ENCODE measurements around the gene ATF7. TPM values are rescaled to one million over a fixed set of nuclear protein-coding genes. Genes with fewer than 3 reads are reported as not detected.

Gene ATF7
- total and polyA plus RNA-seq, 9 of the 15 experiments (the other 6 are each of a cell fraction or from before 2014, with no cell fraction given): 10.6 to 30.4 (median 20.7) TPM

DNA sequence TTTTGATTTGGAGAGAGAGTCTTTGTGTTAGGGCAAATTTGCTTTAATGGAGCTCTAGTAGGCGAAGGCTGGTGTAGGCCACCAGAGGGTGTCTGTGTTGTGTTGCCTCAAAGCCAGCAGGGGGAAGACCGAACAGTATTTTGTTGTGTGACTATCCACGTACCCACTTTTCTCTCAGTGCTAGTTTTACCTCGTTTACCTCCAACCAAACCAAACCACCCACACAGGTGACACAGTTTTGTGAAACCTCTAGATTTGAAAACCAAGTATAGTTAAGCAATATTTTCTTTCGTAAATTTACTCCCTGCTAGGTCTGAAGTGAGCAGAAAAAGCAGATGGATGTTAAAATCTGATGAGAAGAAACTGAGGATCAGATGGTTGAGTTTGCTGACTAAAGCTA lies 82.6 kb downstream of the ATF7 start (continued):
- TF ChIP-seq ETV5 (CRISPR knock-in tag; IDR thresholded peaks at IDR 0.05; ENCODE audit: low read depth): no peak
- TF ChIP-seq CBFB (CRISPR knock-in tag; IDR thresholded peaks at IDR 0.05): no peak
- no peak for TF ChIP-seq ZNF23 (CRISPR knock-in tag; IDR thresholded peaks at IDR 0.05)
- TF ChIP-seq HOXB6 (CRISPR knock-in tag; IDR thresholded peaks at IDR 0.05; ENCODE audit: borderline replicate concordance): no peak
- TF ChIP-seq LARP7 (IDR thresholded peaks at IDR 0.05): no peak
- TF ChIP-seq ZKSCAN1 (IDR thresholded peaks at IDR 0.05; ENCODE audit: low read depth, low read length): no peak
- TF ChIP-seq IRF2 (CRISPR knock-in tag; IDR thresholded peaks at IDR 0.05): no peak
- TF ChIP-seq, protein P1, sequence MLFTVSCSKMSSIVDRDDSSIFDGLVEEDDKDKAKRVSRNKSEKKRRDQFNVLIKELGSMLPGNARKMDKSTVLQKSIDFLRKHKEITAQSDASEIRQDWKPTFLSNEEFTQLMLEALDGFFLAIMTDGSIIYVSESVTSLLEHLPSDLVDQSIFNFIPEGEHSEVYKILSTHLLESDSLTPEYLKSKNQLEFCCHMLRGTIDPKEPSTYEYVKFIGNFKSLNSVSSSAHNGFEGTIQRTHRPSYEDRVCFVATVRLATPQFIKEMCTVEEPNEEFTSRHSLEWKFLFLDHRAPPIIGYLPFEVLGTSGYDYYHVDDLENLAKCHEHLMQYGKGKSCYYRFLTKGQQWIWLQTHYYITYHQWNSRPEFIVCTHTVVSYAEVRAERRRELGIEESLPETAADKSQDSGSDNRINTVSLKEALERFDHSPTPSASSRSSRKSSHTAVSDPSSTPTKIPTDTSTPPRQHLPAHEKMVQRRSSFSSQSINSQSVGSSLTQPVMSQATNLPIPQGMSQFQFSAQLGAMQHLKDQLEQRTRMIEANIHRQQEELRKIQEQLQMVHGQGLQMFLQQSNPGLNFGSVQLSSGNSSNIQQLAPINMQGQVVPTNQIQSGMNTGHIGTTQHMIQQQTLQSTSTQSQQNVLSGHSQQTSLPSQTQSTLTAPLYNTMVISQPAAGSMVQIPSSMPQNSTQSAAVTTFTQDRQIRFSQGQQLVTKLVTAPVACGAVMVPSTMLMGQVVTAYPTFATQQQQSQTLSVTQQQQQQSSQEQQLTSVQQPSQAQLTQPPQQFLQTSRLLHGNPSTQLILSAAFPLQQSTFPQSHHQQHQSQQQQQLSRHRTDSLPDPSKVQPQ (CRISPR knock-in tag; IDR thresholded peaks at IDR 0.05; ENCODE audit: borderline replicate concordance): no peak
- TF ChIP-seq TAL1 (IDR thresholded peaks at IDR 0.05): no peak
- no peak for TF ChIP-seq SUPT5H (IDR thresholded peaks at IDR 0.05)
- TF ChIP-seq ZNF239 (CRISPR knock-in tag; IDR thresholded peaks at IDR 0.05): no peak
- 0 out of 2 replicates have a peak, but pooled peaks have one; percentile 8 for TF ChIP-seq CREM (IDR thresholded peaks at IDR 0.05; ENCODE audit: low read depth)
- TF ChIP-seq L3MBTL2 (IDR thresholded peaks at IDR 0.05): no peak
- TF ChIP-seq MYC (IDR thresholded peaks at IDR 0.05; ENCODE audit: low read depth, low read length): no peak
- no peak for TF ChIP-seq MYC (CRISPR knock-in tag; IDR thresholded peaks at IDR 0.05; ENCODE audit: borderline replicate concordance, low read depth)
- TF ChIP-seq, protein P2, sequence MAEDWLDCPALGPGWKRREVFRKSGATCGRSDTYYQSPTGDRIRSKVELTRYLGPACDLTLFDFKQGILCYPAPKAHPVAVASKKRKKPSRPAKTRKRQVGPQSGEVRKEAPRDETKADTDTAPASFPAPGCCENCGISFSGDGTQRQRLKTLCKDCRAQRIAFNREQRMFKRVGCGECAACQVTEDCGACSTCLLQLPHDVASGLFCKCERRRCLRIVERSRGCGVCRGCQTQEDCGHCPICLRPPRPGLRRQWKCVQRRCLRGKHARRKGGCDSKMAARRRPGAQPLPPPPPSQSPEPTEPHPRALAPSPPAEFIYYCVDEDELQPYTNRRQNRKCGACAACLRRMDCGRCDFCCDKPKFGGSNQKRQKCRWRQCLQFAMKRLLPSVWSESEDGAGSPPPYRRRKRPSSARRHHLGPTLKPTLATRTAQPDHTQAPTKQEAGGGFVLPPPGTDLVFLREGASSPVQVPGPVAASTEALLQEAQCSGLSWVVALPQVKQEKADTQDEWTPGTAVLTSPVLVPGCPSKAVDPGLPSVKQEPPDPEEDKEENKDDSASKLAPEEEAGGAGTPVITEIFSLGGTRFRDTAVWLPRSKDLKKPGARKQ (CRISPR knock-in tag; IDR thresholded peaks at IDR 0.05): no peak
- TF ChIP-seq, protein P3, sequence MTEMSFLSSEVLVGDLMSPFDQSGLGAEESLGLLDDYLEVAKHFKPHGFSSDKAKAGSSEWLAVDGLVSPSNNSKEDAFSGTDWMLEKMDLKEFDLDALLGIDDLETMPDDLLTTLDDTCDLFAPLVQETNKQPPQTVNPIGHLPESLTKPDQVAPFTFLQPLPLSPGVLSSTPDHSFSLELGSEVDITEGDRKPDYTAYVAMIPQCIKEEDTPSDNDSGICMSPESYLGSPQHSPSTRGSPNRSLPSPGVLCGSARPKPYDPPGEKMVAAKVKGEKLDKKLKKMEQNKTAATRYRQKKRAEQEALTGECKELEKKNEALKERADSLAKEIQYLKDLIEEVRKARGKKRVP (CRISPR knock-in tag; IDR thresholded peaks at IDR 0.05): no peak
- 0 out of 2 replicates have a peak, but pooled peaks have one; percentile 29 for TF ChIP-seq KLF16 (IDR thresholded peaks at IDR 0.05)

All from K562 (cell line).